CD14-positive monocyte (primary cell): ENCODE data around the gene SPRYD4. TPM values are rescaled to one million over a fixed set of nuclear protein-coding genes. Genes with fewer than 3 reads are reported as not detected.

Source experiments
- DNase-seq, 3 donors: peaks; one replicate each; pipeline ENCODE4 v3.0.0-alpha.2; 2011 to 2022
- H2AFZ ChIP-seq: 2 replicates; pipeline ENCODE4 v1.6.0; 2012; ENCODE audit warnings: mild to moderate bottlenecking, low read depth, low read length, inconsistent platforms; ENCODE audit not compliant: insufficient read depth, poor library complexity, severe bottlenecking
- H3K27ac ChIP-seq, 2 donors: 1 replicate in 1 of 2; 2 replicates in 1 of 2; pipeline ENCODE4 v1.5.1; 2012 to 2013; ENCODE audit warnings: low read length in 2 of 2, control low read depth in 1 of 2, inconsistent platforms in 1 of 2, low read depth in 1 of 2, mild to moderate bottlenecking in 1 of 2
- H3K27me3 ChIP-seq, 2 donors: one replicate each; pipeline versions ENCODE4 v1.6.0 to v1.6.1; 2011 to 2013; ENCODE audit warnings: low read length in 2 of 2; ENCODE audit not compliant: control insufficient read depth in 2 of 2, insufficient read depth in 2 of 2
- H3K36me3 ChIP-seq, 2 donors: replicated peaks in 1 of 2; 1 replicate in 1 of 2; 2 replicates in 1 of 2; pipeline versions ENCODE4 v1.5.1 to v1.6.1; 2012 to 2013; ENCODE audit warnings: low read length in 2 of 2, control low read depth in 1 of 2, inconsistent platforms in 1 of 2, mild to moderate bottlenecking in 1 of 2; ENCODE audit not compliant: insufficient read depth in 2 of 2, control insufficient read depth in 1 of 2
- H3K4me1 ChIP-seq, 2 donors: 1 replicate in 1 of 2; 2 replicates in 1 of 2; pipeline versions ENCODE4 v1.5.1 to v1.6.1; 2012 to 2013; ENCODE audit warnings: low read length in 2 of 2, control low read depth in 1 of 2, inconsistent platforms in 1 of 2, mild to moderate bottlenecking in 1 of 2, moderate library complexity in 1 of 2; ENCODE audit not compliant: insufficient read depth in 2 of 2, control insufficient read depth in 1 of 2
- H3K4me2 ChIP-seq: replicated peaks from 2 replicates; pipeline ENCODE3; 2012; ENCODE audit warnings: low read length, moderate library complexity, mild to moderate bottlenecking; ENCODE audit not compliant: poor library complexity, severe bottlenecking; ENCODE audit errors: extremely low read depth
- H3K4me3 ChIP-seq, 3 experiments: fragments of 200-600 bp in 1 of 3; sonication (generic) in 1 of 3; replicated peaks in 1 of 3; 1 replicate in 2 of 3; 2 replicates in 1 of 3; pipeline ENCODE4 v1.5.1; 2011 to 2013; ENCODE audit warnings: low read length in 3 of 3, mild to moderate bottlenecking in 3 of 3, control low read depth in 2 of 3, low read depth in 2 of 3, inconsistent platforms in 1 of 3, moderate library complexity in 1 of 3
- H3K79me2 ChIP-seq: 2 replicates; pipeline ENCODE4 v1.6.0; 2012; ENCODE audit warnings: mild to moderate bottlenecking, control low read depth, inconsistent platforms, low read length, moderate library complexity; ENCODE audit not compliant: insufficient read depth
- H3K9ac ChIP-seq: 2 replicates; pipeline ENCODE4 v1.6.0; 2017; ENCODE audit warnings: low read length, mild to moderate bottlenecking; ENCODE audit not compliant: insufficient read depth, poor library complexity, severe bottlenecking
- H3K9me3 ChIP-seq, 2 donors: replicated peaks in 1 of 2; 1 replicate in 1 of 2; 2 replicates in 1 of 2; pipeline versions ENCODE4 v1.5.1 to v1.6.1; 2012 to 2013; ENCODE audit warnings: low read length in 2 of 2, control low read depth in 1 of 2; ENCODE audit not compliant: control insufficient read depth in 1 of 2, insufficient read depth in 1 of 2
- H4K20me1 ChIP-seq: 2 replicates; pipeline ENCODE4 v1.6.0; 2012; ENCODE audit warnings: mild to moderate bottlenecking, low read length, control low read depth, moderate library complexity; ENCODE audit not compliant: insufficient read depth
- H3K27ac Mint-ChIP-seq, 7 donors: one replicate each; pipeline ENCODE4 v1.8.0; 2020; ENCODE audit warnings: mild to moderate bottlenecking in 7 of 7, mixed read lengths in 7 of 7, moderate library complexity in 6 of 7, inconsistent platforms in 2 of 7
- H3K27me3 Mint-ChIP-seq, 3 donors: one replicate each; pipeline ENCODE4 v1.8.0; 2021 to 2022; ENCODE audit warnings: low read depth in 3 of 3, mild to moderate bottlenecking in 3 of 3, mixed read lengths in 3 of 3, moderate library complexity in 3 of 3, inconsistent platforms in 1 of 3
- H3K36me3 Mint-ChIP-seq, 2 donors: one replicate each; pipeline ENCODE4 v1.8.0; 2020; ENCODE audit warnings: mixed read lengths in 2 of 2, inconsistent platforms in 1 of 2, mild to moderate bottlenecking in 1 of 2
- H3K4me1 Mint-ChIP-seq: one replicate; pipeline ENCODE4 v1.8.0; 2020; ENCODE audit warnings: mild to moderate bottlenecking, mixed read lengths
- H3K4me3 Mint-ChIP-seq, 2 donors: one replicate each; pipeline ENCODE4 v1.8.0; 2020; ENCODE audit warnings: mild to moderate bottlenecking in 2 of 2, mixed read lengths in 2 of 2, moderate library complexity in 1 of 2
- H3K9me3 Mint-ChIP-seq, 7 donors: one replicate each; pipeline ENCODE4 v1.8.0; 2020 to 2022; ENCODE audit warnings: mixed read lengths in 7 of 7, mild to moderate bottlenecking in 6 of 7, moderate library complexity in 6 of 7, inconsistent platforms in 2 of 7
- WGBS: methylation state at CpG from one replicate; pipeline ENCODE4 v1.1.5; 2013; ENCODE audit warnings: missing lambda C conversion rate; ENCODE audit not compliant: insufficient coverage; 5-methylcytosine and 5-hydroxymethylcytosine counted together
- intact Hi-C, 2 donors: fragments of 100-400 bp; cut with micrococcal nuclease; formaldehyde crosslinking; loops; one replicate each; pipeline versions ENCODE4 v1.15.0 to v1.15.1; 2023
- polyA plus RNA-seq, 3 donors: library from polyadenylated mRNA; depleted of rRNA in 1 of 3; unstranded in 2 of 3; stranded (reverse) in 1 of 3; fragments of 300-500 nt in 2 of 3; fragments of >200 nt in 1 of 3; fragmentation: Illumina TruSeq in 2 of 3; gene quantifications; 1 replicate in 2 of 3; 2 replicates in 1 of 3; pipeline ENCODE4 v1.2.3, GENCODE V29; 2012 to 2021
- TF ChIP-seq, protein P1 (sequence below): fragments of 200-600 bp; IDR thresholded peaks from one replicate; pipeline ENCODE4 v1.8.0; 2022; ENCODE audit warnings: antibody characterized with exemption, mild to moderate bottlenecking

Gene SPRYD4
- polyA plus RNA-seq, 3 donors = 1.3 to 2.1 (median 1.4) TPM

GRCh38 chr12:56461235-56462159, 6.9 kb upstream of the SPRYD4 start:
- Histone ChIP-seq H2AFZ (no peak overlapping the region), H3K27ac (no peak overlapping the region), H3K27me3 (no peaks in the 10 kb centered on the region), H3K4me2 (no peak overlapping the region), H3K4me3 (no peak overlapping the region), H4K20me1 (no peaks in the 10 kb centered on the region), H3K9me3 (no peaks in the 10 kb centered on the region), H3K9ac (no peak overlapping the region), H3K36me3 (no peaks in the 10 kb centered on the region), H3K4me1 (peaks cover 0 to 7% of the 10 kb centered on the region in 2 donors), H3K79me2 (no peaks in the 10 kb centered on the region)
- TF ChIP-seq, protein P1, sequence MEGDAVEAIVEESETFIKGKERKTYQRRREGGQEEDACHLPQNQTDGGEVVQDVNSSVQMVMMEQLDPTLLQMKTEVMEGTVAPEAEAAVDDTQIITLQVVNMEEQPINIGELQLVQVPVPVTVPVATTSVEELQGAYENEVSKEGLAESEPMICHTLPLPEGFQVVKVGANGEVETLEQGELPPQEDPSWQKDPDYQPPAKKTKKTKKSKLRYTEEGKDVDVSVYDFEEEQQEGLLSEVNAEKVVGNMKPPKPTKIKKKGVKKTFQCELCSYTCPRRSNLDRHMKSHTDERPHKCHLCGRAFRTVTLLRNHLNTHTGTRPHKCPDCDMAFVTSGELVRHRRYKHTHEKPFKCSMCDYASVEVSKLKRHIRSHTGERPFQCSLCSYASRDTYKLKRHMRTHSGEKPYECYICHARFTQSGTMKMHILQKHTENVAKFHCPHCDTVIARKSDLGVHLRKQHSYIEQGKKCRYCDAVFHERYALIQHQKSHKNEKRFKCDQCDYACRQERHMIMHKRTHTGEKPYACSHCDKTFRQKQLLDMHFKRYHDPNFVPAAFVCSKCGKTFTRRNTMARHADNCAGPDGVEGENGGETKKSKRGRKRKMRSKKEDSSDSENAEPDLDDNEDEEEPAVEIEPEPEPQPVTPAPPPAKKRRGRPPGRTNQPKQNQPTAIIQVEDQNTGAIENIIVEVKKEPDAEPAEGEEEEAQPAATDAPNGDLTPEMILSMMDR = no peak
- Mint-ChIP-seq H3K4me3 (no peak overlapping the region), H3K27me3 (peaks cover 0 to 2% (median 2%) of the 10 kb centered on the region in 3 donors), H3K9me3 (no peaks in the 10 kb centered on the region), H3K4me1 (peaks cover 4% of the 10 kb centered on the region), H3K27ac (no peak overlapping the region), H3K36me3 (no peaks in the 10 kb centered on the region)
- DNase-seq = no peak
- WGBS = 98% methylated on average over 5 of the region's 11 CpGs
- intact Hi-C loops = loop anchor here (10.0 kb wide), 4 partner anchors 97 to 337 kb away; partner anchors contain the start of genes ESYT1 (in 2 of the 2), APOF (in 1 of the 2), IL23A (in 1 of the 2) and PAN2 (in 1 of the 2)

- H3K9me3 ChIP-seq = no peaks in the 10 kb centered on the region
- no peaks in the 10 kb centered on the region for H4K20me1 ChIP-seq
- TF ChIP-seq, protein P1 = no peak
- no peaks in the 10 kb centered on the region for H3K79me2 ChIP-seq
- no peaks in the 10 kb centered on the region for H3K9me3 Mint-ChIP-seq
- no peak overlapping the region for H3K4me2 ChIP-seq
- H3K27ac Mint-ChIP-seq = no peak overlapping the region
- H3K4me3 ChIP-seq = no peak overlapping the region
- H3K36me3 ChIP-seq = no peaks in the 10 kb centered on the region
- no peaks in the 10 kb centered on the region for H3K27me3 ChIP-seq
- intact Hi-C loops = loop anchor here (10.0 kb wide), 4 partner anchors 98 to 338 kb away; partner anchors contain the start of genes ESYT1 (in 2 of the 2), APOF (in 1 of the 2), IL23A (in 1 of the 2) and PAN2 (in 1 of the 2)
- H3K36me3 Mint-ChIP-seq = no peaks in the 10 kb centered on the region
- H3K4me1 Mint-ChIP-seq = peaks cover 7% of the 10 kb centered on the region
- H3K27me3 Mint-ChIP-seq = peaks cover 0 to 2% (median 2%) of the 10 kb centered on the region in 3 donors
- H2AFZ ChIP-seq = no peak overlapping the region
- DNase-seq = no peak
- peaks cover 1 to 7% of the 10 kb centered on the region in 2 donors for H3K4me1 ChIP-seq
- H3K4me3 Mint-ChIP-seq = no peak overlapping the region
- H3K27ac ChIP-seq = no peak overlapping the region
- H3K9ac ChIP-seq = no peak overlapping the region
Measured at GRCh38 chr12:56462565-56462964, 5.8 kb upstream of the SPRYD4 start.
